Measurements from ENCODE around the gene E2F4. TPM values are rescaled to one million over a fixed set of nuclear protein-coding genes. Genes with fewer than 3 reads are reported as not detected.

The E2F4 gene
- total RNA-seq, 2 donors from 2014 or later = 71.8 to 72.8 TPM

- H3K36me3 Mint-ChIP-seq (ENCODE audit: low read depth) = peaks cover 31% of the 10 kb centered on the region
- no peak overlapping the region for H3K27ac ChIP-seq (ENCODE audit: low read depth, low read length)
Measured at GRCh38 chr16:67227567-67227921, 35.6 kb downstream of the E2F4 start.

GRCh38 chr16:67228034-67228785 is 36.3 kb downstream of the E2F4 start:
- H3K36me3 Mint-ChIP-seq (ENCODE audit: low read depth) = peaks cover 34% of the 10 kb centered on the region
- peaks cover 5% of the 10 kb centered on the region for H3K27me3 Mint-ChIP-seq (ENCODE audit: insufficient read depth)
- H3K4me3 ChIP-seq (ENCODE audit: low read length) = peak overlapping the region; percentile 99
- no peak for TF ChIP-seq CTCF (conservative IDR thresholded peaks at IDR 0.05)
- H3K36me3 ChIP-seq (ENCODE audit: control insufficient read depth, insufficient read depth, low read length) = peaks cover 47% of the 10 kb centered on the region
- no peaks in the 10 kb centered on the region for H3K9me3 Mint-ChIP-seq
- peak overlapping the region; percentile 13 for H3K27ac Mint-ChIP-seq
- no peaks in the 10 kb centered on the region for H3K27me3 ChIP-seq (ENCODE audit: control insufficient read depth, insufficient read depth, low read length, poor library complexity, severe bottlenecking)
- H3K4me1 Mint-ChIP-seq = peaks cover 27% of the 10 kb centered on the region
- peak overlapping the region; percentile 96 for H3K4me3 Mint-ChIP-seq
- WGBS, 2 experiments (ENCODE audit: insufficient coverage in 1 of 2, insufficient read length in 1 of 2) = 90 to 93% methylated on average over 7 to 9 of the region's 9 CpGs
- DNase-seq = peak; percentile 25
- no peak overlapping the region for H3K27ac ChIP-seq (ENCODE audit: low read depth, low read length)
- H3K9ac ChIP-seq (ENCODE audit: extremely low read depth, low read length, poor library complexity, severe bottlenecking) = peak overlapping the region; percentile 82
- H3K4me1 ChIP-seq (ENCODE audit: control insufficient read depth, insufficient read depth, low read length) = peaks cover 3% of the 10 kb centered on the region
- H3K9me3 ChIP-seq (ENCODE audit: control insufficient read depth, low read length) = no peaks in the 10 kb centered on the region

More at GRCh38 chr16:67227567-67227921, 35.6 kb downstream of the E2F4 start:
- Histone ChIP-seq H3K4me3 (ENCODE audit: low read length) (peak overlapping the region; percentile 99), H3K36me3 (ENCODE audit: control insufficient read depth, insufficient read depth, low read length) (peaks cover 44% of the 10 kb centered on the region), H3K4me1 (ENCODE audit: control insufficient read depth, insufficient read depth, low read length) (peaks cover 3% of the 10 kb centered on the region), H3K27me3 (ENCODE audit: control insufficient read depth, insufficient read depth, low read length, poor library complexity, severe bottlenecking) (no peaks in the 10 kb centered on the region), H3K9me3 (ENCODE audit: control insufficient read depth, low read length) (no peaks in the 10 kb centered on the region), H3K9ac (ENCODE audit: extremely low read depth, low read length, poor library complexity, severe bottlenecking) (peak overlapping the region; percentile 82)
- 30 to 31% methylated on average over 3 to 12 of the region's 12 CpGs for WGBS, 2 experiments (ENCODE audit: insufficient coverage in 1 of 2, insufficient read length in 1 of 2)
- peaks cover 27% of the 10 kb centered on the region for H3K4me1 Mint-ChIP-seq
- peak overlapping the region; percentile 96 for H3K4me3 Mint-ChIP-seq
- peaks cover 9% of the 10 kb centered on the region for H3K27me3 Mint-ChIP-seq (ENCODE audit: insufficient read depth)
- peak overlapping the region; percentile 97 for H3K27ac Mint-ChIP-seq
- DNase-seq = no peak
- no peak for TF ChIP-seq CTCF (conservative IDR thresholded peaks at IDR 0.05)
- H3K9me3 Mint-ChIP-seq = no peaks in the 10 kb centered on the region

- peaks cover 38% of the 10 kb centered on the region for H3K36me3 Mint-ChIP-seq (ENCODE audit: low read depth)
Measured at GRCh38 chr16:67228905-67229304, 37.0 kb downstream of the E2F4 start.

More at GRCh38 chr16:67228905-67229304, 37.0 kb downstream of the E2F4 start:
- Mint-ChIP-seq H3K4me1 (peaks cover 24% of the 10 kb centered on the region), H3K4me3 (peak overlapping the region; percentile 96), H3K27me3 (ENCODE audit: insufficient read depth) (peaks cover 5% of the 10 kb centered on the region), H3K27ac (no peak overlapping the region), H3K9me3 (no peaks in the 10 kb centered on the region)
- Histone ChIP-seq H3K9me3 (ENCODE audit: control insufficient read depth, low read length) (no peaks in the 10 kb centered on the region), H3K4me1 (ENCODE audit: control insufficient read depth, insufficient read depth, low read length) (peaks cover 3% of the 10 kb centered on the region), H3K27ac (ENCODE audit: low read depth, low read length) (no peak overlapping the region), H3K27me3 (ENCODE audit: control insufficient read depth, insufficient read depth, low read length, poor library complexity, severe bottlenecking) (no peaks in the 10 kb centered on the region), H3K4me3 (ENCODE audit: low read length) (no peak overlapping the region), H3K36me3 (ENCODE audit: control insufficient read depth, insufficient read depth, low read length) (peaks cover 53% of the 10 kb centered on the region), H3K9ac (ENCODE audit: extremely low read depth, low read length, poor library complexity, severe bottlenecking) (no peak overlapping the region)
- DNase-seq = peak; percentile 33
- 93 to 100% methylated on average over 2 to 9 of the region's 9 CpGs for WGBS, 2 experiments (ENCODE audit: insufficient coverage in 1 of 2, insufficient read length in 1 of 2)
- TF ChIP-seq CTCF (conservative IDR thresholded peaks at IDR 0.05) = no peak

All from endodermal cell (in vitro differentiated cells).